Calu3 (cell line): ENCODE data around the gene SMG7. TPM values are rescaled to one million over a fixed set of nuclear protein-coding genes. Genes with fewer than 3 reads are reported as not detected.

Experiments
- BruUV-seq: library from RNA; stranded (reverse); fragments of 400-500 nt; replicated peaks from 2 replicates; lab custom pipeline; 2021; lab: Mats Ljungman, UMichigan
- CTCF ChIA-PET: fragments of 300-600 bp; sonication (Branson Sonifier 250); formaldehyde crosslinking; loops from one replicate; lab custom pipeline; 2022; ENCODE audit warnings: antibody characterized with exemption; lab: Charles Lee
- DNase-seq: peaks from one replicate; pipeline ENCODE4 v3.0.0; 2022
- H3K27ac Mint-ChIP-seq: one replicate; pipeline ENCODE4 v1.8.0; 2022; ENCODE audit warnings: mixed read lengths; ENCODE audit not compliant: unreplicated experiment
- H3K27me3 Mint-ChIP-seq: one replicate; pipeline ENCODE4 v1.8.0; 2022; ENCODE audit warnings: mixed read lengths; ENCODE audit not compliant: unreplicated experiment
- H3K36me3 Mint-ChIP-seq: one replicate; pipeline ENCODE4 v1.8.0; 2022; ENCODE audit warnings: mild to moderate bottlenecking, moderate library complexity, mixed read lengths; ENCODE audit not compliant: insufficient read depth, unreplicated experiment
- H3K4me1 Mint-ChIP-seq: one replicate; pipeline ENCODE4 v1.8.0; 2022; ENCODE audit warnings: mild to moderate bottlenecking, low read depth, mixed read lengths; ENCODE audit not compliant: unreplicated experiment
- H3K4me3 Mint-ChIP-seq: one replicate; pipeline ENCODE4 v1.8.0; 2022; ENCODE audit warnings: mild to moderate bottlenecking, low read depth, moderate library complexity, mixed read lengths; ENCODE audit not compliant: unreplicated experiment
- H3K9me3 Mint-ChIP-seq: one replicate; pipeline ENCODE4 v1.8.0; 2022; ENCODE audit warnings: low read depth, mixed read lengths; ENCODE audit not compliant: unreplicated experiment
- intact Hi-C: fragments of 100-400 bp; cut with micrococcal nuclease; formaldehyde crosslinking; loops from one replicate; pipeline ENCODE4 v1.10.0; 2022; ENCODE audit not compliant: unreplicated experiment
- total RNA-seq: library from RNA; stranded (reverse); gene quantifications from 2 replicates; pipeline ENCODE4 v1.2.3, GENCODE V29; 2022
- TF ChIP-seq, protein P1 (sequence below): fragments of 200-600 bp; IDR thresholded peaks from one replicate; pipeline ENCODE4 v1.8.0; 2022; ENCODE audit warnings: antibody characterized with exemption; ENCODE audit not compliant: unreplicated experiment

The SMG7 gene
- total RNA-seq, 1 experiment from 2014 or later: 96.3 TPM

DNA sequence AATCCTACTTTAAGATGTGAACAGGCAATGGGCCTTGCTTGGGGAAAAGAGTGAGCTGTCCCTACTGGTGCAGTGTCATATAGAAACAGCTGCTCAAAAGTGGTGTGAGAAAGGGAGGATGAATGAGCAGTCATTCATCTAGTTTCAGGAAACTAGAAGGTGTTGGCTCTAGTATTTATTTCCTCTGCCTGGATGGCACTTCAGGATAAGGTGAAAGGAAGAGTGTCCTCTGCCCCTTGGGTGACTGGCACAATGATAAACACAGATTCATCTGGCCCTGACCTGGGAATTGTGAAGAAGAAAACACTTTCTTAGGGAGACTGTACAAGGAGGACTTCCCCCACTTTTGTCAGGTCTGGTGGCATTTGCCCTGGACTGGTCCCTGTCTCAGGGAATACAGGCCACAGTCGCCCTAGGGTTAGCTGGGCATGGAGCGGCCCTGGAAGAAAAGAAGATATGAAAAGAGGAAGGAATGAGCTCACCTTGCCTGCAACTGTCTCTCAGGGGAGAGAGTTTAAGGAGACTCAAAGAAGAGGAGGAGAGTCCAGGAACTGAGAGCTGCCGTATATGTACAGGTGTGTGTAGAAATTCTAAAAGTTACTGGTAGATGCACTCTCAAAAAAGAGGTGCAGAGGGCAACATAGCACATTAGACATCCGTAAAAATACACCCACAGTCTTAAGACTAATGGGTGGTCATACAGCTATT is 40.3 kb upstream of the SMG7 start:
- no peaks in the 10 kb centered on the region for H3K36me3 Mint-ChIP-seq
- no peak overlapping the region for H3K27ac Mint-ChIP-seq
- H3K4me1 Mint-ChIP-seq: peaks cover 10% of the 10 kb centered on the region
- intact Hi-C loops: no loop called here
- TF ChIP-seq, protein P1, sequence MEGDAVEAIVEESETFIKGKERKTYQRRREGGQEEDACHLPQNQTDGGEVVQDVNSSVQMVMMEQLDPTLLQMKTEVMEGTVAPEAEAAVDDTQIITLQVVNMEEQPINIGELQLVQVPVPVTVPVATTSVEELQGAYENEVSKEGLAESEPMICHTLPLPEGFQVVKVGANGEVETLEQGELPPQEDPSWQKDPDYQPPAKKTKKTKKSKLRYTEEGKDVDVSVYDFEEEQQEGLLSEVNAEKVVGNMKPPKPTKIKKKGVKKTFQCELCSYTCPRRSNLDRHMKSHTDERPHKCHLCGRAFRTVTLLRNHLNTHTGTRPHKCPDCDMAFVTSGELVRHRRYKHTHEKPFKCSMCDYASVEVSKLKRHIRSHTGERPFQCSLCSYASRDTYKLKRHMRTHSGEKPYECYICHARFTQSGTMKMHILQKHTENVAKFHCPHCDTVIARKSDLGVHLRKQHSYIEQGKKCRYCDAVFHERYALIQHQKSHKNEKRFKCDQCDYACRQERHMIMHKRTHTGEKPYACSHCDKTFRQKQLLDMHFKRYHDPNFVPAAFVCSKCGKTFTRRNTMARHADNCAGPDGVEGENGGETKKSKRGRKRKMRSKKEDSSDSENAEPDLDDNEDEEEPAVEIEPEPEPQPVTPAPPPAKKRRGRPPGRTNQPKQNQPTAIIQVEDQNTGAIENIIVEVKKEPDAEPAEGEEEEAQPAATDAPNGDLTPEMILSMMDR: no peak
- CTCF ChIA-PET: no interaction called here
- no peak for DNase-seq
- no peaks in the 10 kb centered on the region for H3K9me3 Mint-ChIP-seq
- no peak overlapping the region for H3K4me3 Mint-ChIP-seq
- no TSS peak for BruUV-seq
- no peaks in the 10 kb centered on the region for H3K27me3 Mint-ChIP-seq

DNA sequence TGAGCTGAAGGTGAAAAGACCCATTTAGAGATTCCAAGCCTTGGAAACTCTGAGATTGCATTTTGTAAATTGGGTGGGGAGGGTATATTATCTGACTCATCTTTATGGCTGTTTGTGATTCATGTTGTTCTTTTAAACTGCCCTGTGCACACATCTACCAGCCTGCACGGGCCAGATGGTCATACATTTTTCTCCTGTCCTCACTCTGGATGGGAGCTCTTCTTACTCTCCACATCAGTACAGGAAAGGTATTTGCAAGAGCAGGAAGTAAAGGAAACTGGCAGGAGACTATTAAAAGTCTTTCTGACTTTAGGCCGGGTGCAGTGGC is 39.8 kb upstream of the SMG7 start:
- TF ChIP-seq, protein P1: no peak
- Mint-ChIP-seq H3K4me1 (peaks cover 5% of the 10 kb centered on the region), H3K36me3 (no peaks in the 10 kb centered on the region), H3K27ac (no peak overlapping the region), H3K4me3 (no peak overlapping the region), H3K27me3 (no peaks in the 10 kb centered on the region), H3K9me3 (no peaks in the 10 kb centered on the region)
- DNase-seq: no peak
- no TSS peak for BruUV-seq
- CTCF ChIA-PET: no interaction called here
- intact Hi-C loops: no loop called here

DNA sequence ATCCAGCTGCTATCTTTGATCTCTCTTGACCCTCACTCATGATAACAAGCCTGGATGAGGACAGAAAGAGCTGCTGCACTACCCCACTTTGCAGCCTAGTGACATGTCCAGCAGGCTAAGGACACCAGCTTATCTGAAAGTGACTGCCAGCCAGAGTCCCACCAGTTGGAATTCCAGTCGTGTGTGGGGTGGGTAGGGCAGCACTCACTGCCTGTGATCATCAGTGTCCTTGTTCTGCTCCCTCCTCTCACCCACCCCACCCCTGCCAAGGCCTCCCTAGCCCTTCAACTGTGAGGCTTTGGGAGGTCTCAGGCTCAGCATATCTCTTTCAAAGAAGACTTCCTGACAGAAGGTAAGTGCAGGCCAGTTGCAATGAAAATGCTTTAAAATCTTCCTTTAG is 38.6 kb upstream of the SMG7 start:
- no peaks in the 10 kb centered on the region for H3K36me3 Mint-ChIP-seq
- H3K4me1 Mint-ChIP-seq: no peaks in the 10 kb centered on the region
- intact Hi-C loops: no loop called here
- no TSS peak for BruUV-seq
- peaks cover 3% of the 10 kb centered on the region for H3K9me3 Mint-ChIP-seq
- no peak for DNase-seq
- no peak overlapping the region for H3K27ac Mint-ChIP-seq
- CTCF ChIA-PET: interaction anchor here (0.6 kb wide), 1 partner anchor 27 kb away, joined by 3 read pairs; no protein-coding TSS in a partner anchor
- no peaks in the 10 kb centered on the region for H3K27me3 Mint-ChIP-seq
- TF ChIP-seq, protein P1: no peak
- no peak overlapping the region for H3K4me3 Mint-ChIP-seq

DNA sequence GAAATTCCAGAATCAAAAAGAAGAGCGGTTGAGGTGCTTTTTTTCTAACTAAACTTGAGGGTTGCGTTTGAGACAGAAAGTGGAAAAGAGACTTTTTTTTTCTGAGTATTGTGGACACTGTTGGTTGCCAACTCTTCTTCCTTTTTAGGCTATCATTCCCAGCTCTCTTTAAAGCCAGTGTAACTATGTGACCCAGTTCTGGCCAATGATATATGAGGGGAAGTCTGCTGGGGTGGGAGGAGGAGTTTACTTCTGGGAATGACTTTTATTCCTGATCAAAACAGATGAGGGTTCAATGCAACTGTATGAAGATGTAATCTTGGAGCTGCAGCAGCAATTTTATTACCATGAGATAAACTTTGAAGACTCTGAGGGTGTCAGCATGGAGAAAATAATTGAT is 36.8 kb upstream of the SMG7 start:
- Mint-ChIP-seq H3K9me3 (peaks cover 3% of the 10 kb centered on the region), H3K4me3 (no peak overlapping the region), H3K36me3 (no peaks in the 10 kb centered on the region), H3K4me1 (no peaks in the 10 kb centered on the region), H3K27ac (no peak overlapping the region), H3K27me3 (no peaks in the 10 kb centered on the region)
- CTCF ChIA-PET: no interaction called here
- intact Hi-C loops: no loop called here
- DNase-seq: no peak
- TF ChIP-seq, protein P1: no peak
- BruUV-seq: no TSS peak
